ENCODE data around the gene JADE2.
"Not testable (repeated sequence)": the region's sequence is repeated elsewhere in the genome, so short reads cannot be mapped to it uniquely, and the experiment has no call there.

JADE2 gene

GRCh38 chr5:134508521-134509195 lies 16.8 kb upstream of the JADE2 start:
- DNase-seq (ENCODE audit: low spot score), result no peak

GRCh38 chr5:134509308-134510040 lies 16.0 kb upstream of the JADE2 start:
- peak; percentile 39 for DNase-seq (ENCODE audit: low spot score)

- no peak for DNase-seq (ENCODE audit: low spot score)
Measured at GRCh38 chr5:134510970-134511795, 14.3 kb upstream of the JADE2 start.

- no peak for DNase-seq (ENCODE audit: low spot score)
Measured at GRCh38 chr5:134511796-134512660, 13.4 kb upstream of the JADE2 start.

- DNase-seq (ENCODE audit: low spot score), result no peak
Measured at GRCh38 chr5:134512661-134512999, 12.8 kb upstream of the JADE2 start.

- DNase-seq (ENCODE audit: low spot score), result no peak
Measured at GRCh38 chr5:134515801-134516200, 9.7 kb upstream of the JADE2 start.

GRCh38 chr5:134516984-134517383 lies 8.5 kb upstream of the JADE2 start:
- not testable (repeated sequence) for DNase-seq (ENCODE audit: low spot score)

- no peak for DNase-seq (ENCODE audit: low spot score)
Measured at GRCh38 chr5:134517553-134517952, 7.9 kb upstream of the JADE2 start.

- no peak for DNase-seq (ENCODE audit: low spot score)
Measured at GRCh38 chr5:134519989-134520388, 5.5 kb upstream of the JADE2 start.

GRCh38 chr5:134521841-134522240 lies 3.6 kb upstream of the JADE2 start:
- no peak for DNase-seq (ENCODE audit: low spot score)

- no peak for DNase-seq (ENCODE audit: low spot score)
Measured at GRCh38 chr5:134523543-134524271, 1.8 kb upstream of the JADE2 start.

- no peak for DNase-seq (ENCODE audit: low spot score)
Measured at GRCh38 chr5:134524272-134524825, 1.1 kb upstream of the JADE2 start.

GRCh38 chr5:134525683-134526482 lies 413 bp downstream of the JADE2 start:
- DNase-seq (ENCODE audit: low spot score), result peak; percentile 51

GRCh38 chr5:134526483-134527155 lies 1.1 kb downstream of the JADE2 start:
- peak; percentile 48 for DNase-seq (ENCODE audit: low spot score)

- peak; percentile 79 for DNase-seq (ENCODE audit: low spot score)
Measured at GRCh38 chr5:134527156-134527960, 1.9 kb downstream of the JADE2 start.

- no peak for DNase-seq (ENCODE audit: low spot score)
Measured at GRCh38 chr5:134527961-134528424, 2.5 kb downstream of the JADE2 start.

- no peak for DNase-seq (ENCODE audit: low spot score)
Measured at GRCh38 chr5:134528556-134528955, 3.1 kb downstream of the JADE2 start.

- no peak for DNase-seq (ENCODE audit: low spot score)
Measured at GRCh38 chr5:134529460-134529859, 4.0 kb downstream of the JADE2 start.

Data from COLO829 (cell line).